ENCODE results near the gene SMC1B. TPM values are rescaled to one million over a fixed set of nuclear protein-coding genes. Genes with fewer than 3 reads are reported as not detected.

Gene SMC1B
- polyA plus RNA-seq, 12 donors = 0.04 to 0.23 (median 0.10) TPM; not detected in 2

DNA sequence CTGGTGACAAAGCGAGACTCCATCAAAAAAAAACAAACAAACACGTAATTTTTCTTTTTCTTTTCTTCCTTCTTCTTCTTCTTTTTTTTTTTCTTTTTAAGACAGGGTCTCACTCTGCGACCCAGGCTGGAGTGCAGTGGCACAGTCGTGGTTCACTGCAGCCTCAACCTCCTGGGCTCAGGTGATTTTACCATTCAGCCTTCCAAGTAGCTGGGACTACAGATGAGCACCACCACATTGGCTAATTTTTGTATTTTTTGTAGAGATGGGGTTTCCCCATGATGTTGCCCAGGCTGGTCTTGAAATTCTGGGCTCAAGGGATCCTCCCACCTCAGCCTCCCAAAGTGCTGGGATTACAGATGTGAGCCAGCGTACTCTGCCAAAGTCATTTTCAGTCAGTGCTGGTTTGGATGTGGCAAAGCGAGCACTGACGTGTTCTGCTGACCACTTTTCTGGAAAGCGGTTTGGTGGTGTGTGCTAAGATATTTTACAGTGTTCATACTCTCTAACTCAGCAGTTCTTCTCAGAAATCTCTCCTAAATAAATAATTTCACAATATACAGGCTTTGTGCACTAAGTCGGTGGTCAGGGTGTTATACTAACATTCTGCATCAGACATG is 92.9 kb downstream of the SMC1B start:
- DNase-seq = no peak

DNA sequence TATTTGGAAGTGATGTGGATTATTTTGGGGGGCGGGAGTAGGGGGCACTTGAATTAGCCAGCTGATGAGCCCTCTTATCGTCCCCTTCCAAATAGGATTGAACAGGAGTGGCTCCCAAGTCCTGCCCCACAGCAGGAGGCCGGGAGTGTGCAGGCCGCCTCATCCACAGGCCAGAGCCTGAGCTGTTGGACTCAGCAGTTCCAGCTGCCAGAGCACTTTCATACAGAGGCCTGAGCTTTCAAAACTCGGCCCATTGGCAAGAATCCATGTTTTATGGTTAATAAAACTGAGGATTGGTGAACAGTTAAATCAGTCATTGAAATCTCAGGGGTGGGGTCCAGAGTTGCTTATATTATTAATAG is 94.1 kb downstream of the SMC1B start:
- DNase-seq = peak; percentile 43

DNA sequence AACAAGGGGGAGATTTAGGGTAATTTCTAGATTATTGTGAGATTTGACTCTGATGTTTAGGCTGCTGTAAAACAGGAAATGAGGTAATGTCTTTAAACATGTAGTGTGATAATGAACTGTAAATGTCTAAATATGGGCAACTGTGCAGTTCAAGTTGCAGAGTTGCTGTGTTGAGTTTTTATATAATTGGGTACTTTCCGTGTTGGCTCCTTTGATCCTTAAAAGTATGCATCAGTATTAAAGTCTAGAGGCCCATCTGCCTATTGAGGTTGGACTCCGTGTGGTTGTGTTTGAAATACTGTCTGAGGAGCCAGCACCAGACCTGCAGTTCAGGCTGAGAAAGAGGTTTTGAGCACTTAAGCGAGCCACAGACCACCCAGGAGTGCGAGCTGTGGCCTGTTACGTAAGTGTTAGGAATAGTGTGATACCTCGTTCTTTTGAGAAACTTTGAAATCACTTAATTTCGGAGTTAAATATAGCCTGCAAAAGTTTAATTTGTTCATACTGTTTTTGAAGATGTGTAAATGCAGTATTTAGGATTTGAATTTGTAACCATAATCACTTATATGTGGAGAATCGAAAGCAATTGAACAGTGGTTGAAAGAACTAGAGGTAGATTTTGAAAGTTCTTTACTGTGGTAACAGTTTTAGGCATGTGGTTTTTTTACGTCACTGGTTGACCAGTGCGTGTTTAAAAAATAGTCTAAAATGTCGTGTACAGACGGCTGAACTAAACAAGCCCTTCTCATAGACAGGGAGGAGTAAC is 94.7 kb downstream of the SMC1B start:
- no peak for DNase-seq

DNA sequence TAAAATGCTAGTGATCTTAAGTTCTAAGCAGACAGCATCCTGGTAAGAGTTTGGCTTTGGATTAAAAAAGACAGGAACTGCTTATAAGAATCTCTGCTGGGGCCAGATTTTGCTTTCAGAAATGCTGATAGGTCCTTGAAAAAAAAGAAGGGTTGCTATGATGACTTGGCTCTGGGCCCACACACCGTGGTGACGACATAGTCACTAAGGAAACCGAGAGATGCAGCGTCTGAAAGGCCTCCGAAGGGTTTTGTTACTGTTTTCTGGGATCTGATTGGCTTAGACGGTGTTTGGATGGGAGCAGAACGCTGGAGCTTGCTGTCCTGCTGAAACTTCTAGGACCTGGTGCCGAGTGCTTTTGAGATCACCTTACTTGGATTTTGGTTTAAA is 95.2 kb downstream of the SMC1B start:
- peak; percentile 80 for DNase-seq

DNA sequence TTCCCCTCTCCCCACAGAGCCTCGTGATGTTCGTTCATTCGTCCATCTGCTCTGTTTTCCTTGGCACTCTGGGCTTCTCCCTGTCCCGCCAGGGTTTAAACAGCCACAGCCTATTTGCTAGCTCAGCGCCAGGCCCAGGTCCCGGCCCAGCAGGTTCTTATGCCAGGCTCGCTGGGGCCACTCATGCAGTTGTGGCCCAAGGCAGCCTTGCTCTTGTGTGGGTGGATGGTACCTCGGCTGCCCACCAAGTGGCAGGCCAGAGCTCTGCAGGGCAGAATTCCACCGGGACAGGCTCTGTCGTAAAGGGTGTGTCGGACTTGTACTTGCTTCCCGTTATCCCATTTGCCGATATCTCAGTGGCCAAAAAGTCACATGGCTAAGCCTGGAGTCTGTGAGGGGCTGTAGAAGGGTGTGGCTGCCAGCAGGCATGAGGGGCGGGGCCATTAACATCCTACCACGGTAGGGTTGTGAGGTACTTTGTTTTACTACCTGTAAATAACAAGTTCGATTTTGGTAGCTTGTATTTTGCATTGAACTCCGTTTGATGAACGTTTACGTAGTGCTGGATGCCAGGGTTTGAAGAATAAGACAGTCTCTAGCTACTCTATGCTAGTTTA is 95.7 kb downstream of the SMC1B start:
- no peak for DNase-seq

DNA sequence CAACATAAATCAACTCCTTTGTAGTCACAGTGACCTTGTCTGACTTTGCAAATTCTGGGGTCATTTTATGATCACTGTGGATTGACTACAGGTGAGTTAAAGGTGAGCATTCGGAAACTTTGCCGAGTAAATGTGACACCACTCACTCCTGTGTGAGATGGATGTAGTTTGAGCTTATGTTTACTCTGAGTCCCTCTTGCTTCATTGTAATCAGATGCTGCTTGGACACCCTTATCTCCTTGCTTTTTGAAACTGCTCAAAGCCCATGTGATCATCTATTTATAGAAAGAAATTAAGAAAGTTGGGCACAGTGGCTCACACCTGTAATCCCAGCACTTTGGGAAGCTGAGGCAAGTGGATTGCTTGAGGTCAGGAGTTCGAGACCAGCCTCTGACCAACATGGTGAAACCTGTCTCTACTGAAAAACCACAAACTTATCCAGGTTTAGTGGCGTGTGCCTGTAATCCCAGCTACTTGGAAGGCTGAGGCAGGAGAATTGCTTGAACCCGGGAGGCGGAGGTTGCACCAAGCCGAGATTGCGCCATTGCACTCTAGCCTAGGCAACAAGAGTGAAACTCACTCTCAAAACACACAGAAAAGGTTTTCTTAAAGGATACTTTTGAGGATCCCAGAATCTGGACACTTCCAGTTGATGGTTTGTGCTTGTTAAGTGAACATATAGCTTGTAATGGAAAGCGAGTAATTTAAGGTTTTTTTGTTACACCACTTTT is 96.4 kb downstream of the SMC1B start:
- DNase-seq = no peak

DNA sequence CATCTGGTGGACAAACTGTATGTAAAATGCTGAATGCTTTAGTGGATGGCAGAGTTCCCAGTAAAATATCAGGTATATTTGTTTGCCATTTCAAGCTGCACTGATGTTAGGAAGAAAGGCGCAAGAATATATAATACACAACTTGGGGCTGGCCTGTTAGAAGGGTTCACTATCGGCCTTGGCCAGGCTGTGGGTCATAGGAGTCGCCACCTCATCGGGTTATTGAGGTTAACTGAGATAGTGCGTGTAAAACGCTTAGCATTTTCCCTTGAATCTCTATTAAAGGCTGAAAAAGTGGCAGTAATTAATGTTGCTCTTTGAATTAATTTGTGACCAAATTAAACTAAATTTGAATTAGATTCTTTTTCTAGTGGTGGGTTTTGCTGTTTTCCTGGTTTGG is 98.6 kb downstream of the SMC1B start:
- DNase-seq = no peak

DNA sequence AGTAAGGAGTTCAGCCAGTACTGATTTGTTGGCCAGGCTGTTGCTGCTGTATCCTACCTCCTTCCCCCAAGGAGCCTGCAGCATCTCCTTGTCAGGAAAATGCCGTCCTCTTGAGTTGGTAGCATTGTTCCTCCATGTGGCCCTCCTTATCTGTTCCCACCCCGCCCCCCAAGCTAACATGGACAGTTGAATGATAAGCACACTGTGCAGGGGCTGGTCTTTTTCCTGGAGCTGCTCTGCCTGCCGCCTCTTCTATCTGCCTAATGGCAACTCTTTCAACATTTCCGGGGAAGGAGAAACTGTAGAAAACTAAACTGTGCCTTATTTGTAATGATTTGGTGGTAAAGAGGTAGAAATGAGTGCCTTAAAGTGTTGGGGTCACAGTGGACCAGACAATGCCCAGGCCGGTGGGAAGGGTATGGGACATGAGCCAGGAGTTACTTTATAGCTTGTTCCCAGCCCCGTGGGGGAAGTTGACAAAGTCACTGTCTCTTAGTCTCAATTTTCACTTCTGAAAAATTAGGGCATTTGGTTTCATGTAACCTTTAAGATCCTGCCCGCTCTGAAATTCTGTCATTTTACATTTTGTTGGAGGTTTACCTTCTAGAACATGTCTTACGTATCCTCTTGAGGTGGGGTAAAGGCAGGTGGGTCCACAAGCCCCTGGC is 99.2 kb downstream of the SMC1B start:
- no peak for DNase-seq

DNA sequence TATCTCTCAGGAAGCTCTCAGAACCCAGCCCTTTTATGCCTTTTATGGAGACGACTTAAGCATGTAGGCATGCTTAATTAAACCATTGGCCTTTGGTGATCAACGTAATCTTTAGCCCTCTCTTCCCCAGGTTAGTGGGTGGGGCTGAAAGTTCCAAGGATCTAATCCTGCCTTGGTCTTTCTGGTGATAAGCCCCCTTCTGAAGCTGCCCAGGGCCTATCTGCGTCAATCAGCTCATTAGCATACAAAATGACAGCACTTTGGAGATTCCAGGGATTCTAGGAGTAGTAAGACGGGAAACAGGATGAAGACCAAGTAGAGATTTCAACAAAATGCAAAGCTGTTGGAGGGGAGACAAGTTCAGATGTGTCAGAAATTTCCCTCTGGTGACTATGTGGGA is 100.5 kb downstream of the SMC1B start:
- no peak for DNase-seq

DNA sequence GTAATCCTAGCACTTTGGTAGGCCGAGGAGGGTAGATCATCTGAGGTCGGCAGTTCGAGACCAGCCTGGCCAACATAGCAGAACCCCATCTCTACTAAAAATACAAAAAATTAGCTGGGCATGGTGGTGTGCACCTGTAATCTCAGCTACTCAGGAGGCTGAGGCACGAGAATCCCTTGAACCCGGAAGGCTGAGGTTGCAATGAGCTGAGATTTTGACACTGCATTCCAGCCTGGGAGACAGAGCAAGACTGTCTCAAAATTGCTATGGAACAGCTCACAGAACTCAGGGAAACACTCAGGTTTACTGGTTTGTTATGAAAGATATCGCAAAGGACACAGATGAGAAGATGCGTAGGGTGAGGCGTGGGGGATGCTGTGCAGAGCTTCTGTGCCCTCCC is 101.0 kb downstream of the SMC1B start:
- no peak for DNase-seq

DNA sequence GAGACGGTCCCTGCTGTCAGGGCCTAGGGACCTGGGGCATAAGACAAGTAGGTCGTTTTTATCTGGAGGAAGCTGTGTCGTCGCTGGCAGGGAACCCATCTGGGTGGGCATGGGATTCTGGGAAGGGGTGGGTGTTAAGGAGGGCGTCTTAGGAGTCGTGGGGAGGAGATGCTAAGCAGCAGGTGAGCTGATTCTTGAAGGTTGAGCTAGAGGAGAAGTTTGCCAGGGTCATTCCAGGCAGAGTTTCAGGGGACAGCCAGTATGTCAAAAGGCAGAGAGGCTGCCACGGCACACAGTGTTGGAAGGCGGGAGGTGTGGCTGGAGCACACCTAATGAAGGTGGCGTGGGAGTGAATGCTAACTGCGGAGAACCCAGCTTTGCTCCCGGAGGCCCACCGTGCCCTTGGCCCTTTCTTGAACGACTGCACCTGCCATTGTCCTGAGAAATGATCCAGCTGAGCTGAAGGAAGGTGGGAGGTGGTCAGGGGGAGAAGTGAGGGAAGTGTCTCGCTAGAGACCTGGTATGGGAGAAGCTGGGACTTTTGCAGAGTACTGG is 102.3 kb downstream of the SMC1B start:
- DNase-seq = no peak

DNA sequence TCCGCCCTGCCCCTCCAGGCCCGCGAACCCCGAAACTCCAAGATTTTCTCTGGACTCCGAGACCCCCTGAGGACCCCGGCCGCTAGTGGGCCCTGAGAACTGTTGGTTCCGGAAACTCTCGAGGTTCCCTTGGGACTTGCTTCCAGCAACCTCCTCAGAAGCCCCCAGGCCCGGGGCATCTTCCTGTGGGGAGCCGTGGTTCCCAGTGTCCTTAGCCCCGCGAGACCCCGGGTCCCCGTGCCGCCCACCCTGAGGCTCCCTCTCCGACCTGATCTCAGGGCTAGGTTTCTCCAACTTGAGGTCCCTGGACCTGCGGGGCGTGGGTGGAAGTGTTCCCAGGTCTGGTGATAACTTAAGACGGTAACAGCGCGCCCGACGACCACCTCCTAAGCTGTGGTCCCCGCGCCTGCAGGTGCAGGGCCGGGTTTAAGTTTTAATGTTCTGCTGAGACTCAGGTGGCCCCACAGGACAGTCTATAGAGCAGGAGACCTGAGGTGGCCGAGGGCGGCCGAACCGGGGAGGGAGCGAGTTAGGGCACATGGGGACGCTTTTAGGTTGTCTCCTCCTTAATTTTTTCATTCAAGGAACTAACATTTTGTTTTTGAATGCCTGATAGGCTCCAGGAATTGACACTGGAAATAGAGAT is 102.9 kb downstream of the SMC1B start:
- no peak for DNase-seq

DNA sequence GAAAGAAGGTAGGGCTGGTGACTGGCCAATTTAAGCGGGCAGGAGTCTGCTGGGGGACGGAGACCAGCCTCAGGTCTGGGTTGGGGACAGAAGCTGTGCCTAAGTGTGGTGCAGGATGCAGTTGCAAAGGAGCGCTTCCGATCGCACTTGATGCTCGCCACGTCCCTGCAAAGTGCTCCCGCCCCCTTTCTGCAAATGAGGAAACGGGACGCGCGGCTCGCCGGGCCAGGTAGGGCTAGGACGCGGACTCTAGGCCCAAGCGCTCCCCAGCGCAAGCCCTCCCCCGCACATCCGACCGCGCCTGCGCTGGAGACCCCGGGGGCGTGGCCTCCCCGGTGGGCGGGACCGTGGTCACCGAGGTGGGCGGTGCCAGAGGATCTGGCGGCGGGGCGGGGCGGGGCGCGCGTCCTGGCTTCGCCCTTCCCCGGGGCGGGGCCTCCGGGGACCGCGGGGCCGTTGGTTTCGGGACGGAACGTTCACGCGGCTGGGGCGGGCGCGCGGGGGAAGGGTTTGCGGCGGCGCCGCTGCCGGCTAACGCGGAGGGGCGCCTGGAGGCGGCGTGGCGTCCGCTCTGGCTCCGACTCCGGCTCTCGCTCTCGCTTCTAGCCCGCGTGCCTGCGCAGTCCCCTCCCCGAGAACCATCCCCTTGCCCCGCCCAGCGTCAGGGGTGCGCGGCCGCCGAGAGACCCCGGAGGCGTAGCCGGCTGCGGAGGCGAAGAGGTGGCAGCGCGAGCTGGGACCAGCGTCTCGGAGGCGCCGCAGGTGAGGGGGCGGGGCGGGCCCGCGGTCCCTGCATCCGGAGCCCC is 103.8 kb downstream of the SMC1B start, which contains the start of gene FAM118A:
Gene FAM118A, plus strand, starts transcription at position 513 of the 806 bp plus-strand sequence. CDS start 12,446 bp downstream, outside the sequence.
- DNase-seq = peak; percentile 96

DNA sequence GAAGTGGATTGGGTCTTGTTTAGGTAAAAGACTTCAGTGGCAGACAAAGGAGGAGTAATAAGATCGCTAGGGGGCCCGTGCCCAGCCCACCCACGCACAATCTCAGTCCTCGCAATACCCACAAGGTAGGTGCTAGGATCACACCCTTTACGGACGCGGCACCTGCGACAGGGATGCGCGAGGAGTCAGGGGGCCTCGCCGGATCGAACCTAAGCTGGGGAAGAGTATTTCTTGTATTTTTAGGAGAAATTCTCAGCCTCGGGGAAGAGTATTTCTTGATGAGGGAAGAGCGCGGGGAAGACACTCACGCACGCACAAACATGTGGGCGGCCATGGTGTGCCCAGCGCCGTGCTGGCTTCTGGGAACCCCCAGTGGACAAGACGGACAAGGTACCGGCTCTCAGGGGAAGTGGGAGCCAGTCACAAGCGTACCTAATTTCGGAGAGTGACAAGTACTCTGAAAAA is 104.4 kb downstream of the SMC1B start:
- no peak for DNase-seq

DNA sequence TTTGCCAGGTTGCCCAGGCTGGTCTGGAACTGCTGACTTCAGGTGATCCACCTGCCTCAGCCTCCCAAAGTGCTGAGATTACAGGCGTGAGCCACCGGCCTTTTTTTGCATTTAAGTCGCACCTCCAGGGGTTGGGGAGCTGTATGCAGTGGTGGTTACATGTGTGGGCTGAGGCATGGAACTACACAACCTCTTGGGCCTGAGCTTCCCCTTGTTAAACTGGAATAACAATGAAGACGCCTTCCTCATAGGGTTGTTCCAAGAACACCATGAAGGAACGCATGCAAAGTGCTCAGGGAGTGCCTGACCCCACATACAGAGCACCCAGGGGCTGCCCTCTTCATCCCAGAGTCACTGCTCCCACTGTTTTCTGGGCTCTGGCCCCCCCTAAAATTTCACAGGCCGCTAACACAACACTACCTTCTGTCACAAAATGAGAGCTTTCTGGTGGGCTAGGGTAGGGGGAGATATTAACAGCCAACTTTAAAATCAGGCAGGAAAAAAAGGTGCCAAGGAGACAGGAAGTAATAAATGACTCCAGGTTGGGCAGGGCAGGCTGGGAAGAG is 104.9 kb downstream of the SMC1B start:
- no peak for DNase-seq

DNA sequence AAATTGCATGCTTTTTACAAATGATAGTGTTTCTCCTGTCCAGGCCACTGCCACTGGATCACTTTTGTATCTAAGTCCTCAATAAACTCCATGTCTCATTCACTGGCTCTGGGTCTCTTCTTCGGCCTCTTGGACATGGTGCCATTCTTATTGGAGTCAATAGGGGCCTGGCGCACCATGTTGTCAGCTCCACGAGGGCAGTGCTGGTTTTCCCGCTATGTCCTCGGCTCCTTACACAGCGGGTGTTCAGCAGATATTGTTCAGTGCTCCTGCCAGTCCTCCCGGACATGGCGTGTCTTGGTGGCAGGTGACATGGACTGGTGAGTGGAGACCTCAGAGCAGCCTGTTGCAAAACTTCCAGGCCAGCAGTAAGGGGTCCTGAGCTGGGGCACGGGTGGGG is 107.3 kb downstream of the SMC1B start:
- DNase-seq = no peak

DNA sequence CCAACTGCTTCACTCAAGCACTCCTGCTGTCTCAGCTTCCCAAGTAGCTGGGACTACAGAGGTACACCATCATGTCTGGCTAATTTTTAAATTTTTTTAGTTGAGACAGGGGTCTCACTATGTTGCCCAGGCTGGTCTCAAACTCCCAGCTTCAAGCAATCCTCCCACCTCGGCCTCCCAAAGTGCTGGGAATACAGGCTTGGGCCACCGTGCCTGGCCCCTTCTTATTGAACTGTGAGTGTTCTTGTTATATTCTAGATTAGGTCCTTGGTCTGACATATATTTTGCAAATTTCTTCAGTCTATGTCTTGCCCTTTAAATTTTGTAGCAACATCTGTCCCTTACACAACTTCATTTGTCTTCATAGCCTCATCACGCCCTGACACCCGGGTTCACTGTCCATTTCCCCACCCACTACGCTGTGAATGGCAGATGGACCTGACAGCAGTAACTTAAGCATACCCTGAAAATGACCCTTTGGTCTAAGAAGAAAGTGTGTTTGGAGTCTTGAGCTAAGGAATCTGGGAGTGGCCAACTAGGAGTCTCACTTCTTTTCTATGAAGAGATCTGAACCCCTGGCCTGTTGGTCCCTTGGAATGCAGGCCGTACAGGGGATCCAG is 107.8 kb downstream of the SMC1B start:
- DNase-seq = no peak

DNA sequence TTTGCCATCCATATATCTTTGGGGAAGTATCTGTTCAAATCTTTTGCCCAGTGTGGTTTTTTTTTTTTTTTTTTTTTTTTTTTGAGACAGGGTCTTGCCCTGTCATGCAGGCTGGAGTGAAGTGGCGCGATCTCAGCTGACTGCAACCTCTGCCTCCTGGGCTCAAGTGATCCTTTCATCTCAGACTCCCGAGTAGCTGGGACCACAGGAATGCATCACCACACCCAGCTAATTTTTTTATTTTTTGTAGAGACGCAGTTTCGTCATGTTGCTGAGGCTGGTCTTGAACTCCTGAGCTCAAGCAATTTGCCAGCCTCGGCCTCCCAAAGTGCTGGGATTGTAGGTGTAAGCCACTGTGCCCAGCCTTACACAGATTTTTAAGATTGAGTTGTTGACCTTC is 108.4 kb downstream of the SMC1B start:
- no peak for DNase-seq

DNA sequence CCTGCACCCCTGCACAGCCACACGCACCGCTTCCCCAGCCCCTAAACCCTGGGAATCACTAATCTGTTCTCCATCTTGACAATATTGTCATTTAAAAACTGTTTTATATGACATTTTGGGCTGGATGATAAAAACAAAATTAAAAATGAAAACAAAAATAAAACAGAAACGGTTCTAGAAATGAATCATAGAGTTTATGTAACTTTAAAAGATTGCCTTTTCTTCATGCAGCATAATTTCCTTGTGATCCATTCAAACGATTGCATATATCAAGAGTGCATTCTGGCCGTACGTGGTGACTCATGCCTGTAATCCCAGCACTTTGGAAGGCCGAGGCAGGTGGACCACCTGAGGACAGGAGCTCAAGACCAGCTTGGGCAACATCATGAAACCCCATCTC is 110.2 kb downstream of the SMC1B start:
- DNase-seq = no peak

Measured in muscle of arm (tissue), 12 donors.